ENCODE measurements around the gene UBR1.
"Not testable (repeated sequence)": the region's sequence is repeated elsewhere in the genome, so short reads cannot be mapped to it uniquely, and the experiment has no call there.

UBR1 gene

GRCh38 chr15:42964476-42964875 is 141.4 kb downstream of the UBR1 start:
- no peak for DNase-seq

GRCh38 chr15:42955518-42955917 is 150.3 kb downstream of the UBR1 start:
- DNase-seq, result no peak

GRCh38 chr15:42954291-42954690 is 151.5 kb downstream of the UBR1 start:
- DNase-seq, result no peak

- DNase-seq, result not testable (repeated sequence)
Measured at GRCh38 chr15:42948898-42949297, 156.9 kb downstream of the UBR1 start.

- DNase-seq, result no peak
Measured at GRCh38 chr15:42940527-42940926, 165.3 kb downstream of the UBR1 start.

- DNase-seq, result no peak
Measured at GRCh38 chr15:42939841-42940240, 166.0 kb downstream of the UBR1 start.

GRCh38 chr15:42937143-42937542 is 168.7 kb downstream of the UBR1 start:
- DNase-seq, result no peak

GRCh38 chr15:42933886-42934667 is 171.8 kb downstream of the UBR1 start:
- DNase-seq, result no peak

- no peak for DNase-seq
Measured at GRCh38 chr15:42932833-42933515, 172.9 kb downstream of the UBR1 start.

GRCh38 chr15:42931702-42932486 is 173.9 kb downstream of the UBR1 start:
- no peak for DNase-seq

GRCh38 chr15:42929306-42929848 is 176.5 kb downstream of the UBR1 start:
- DNase-seq, result no peak

GRCh38 chr15:42921342-42921731 is 184.5 kb downstream of the UBR1 start:
- peak; percentile 32 to 42 for DNase-seq

- DNase-seq, result peak; percentile 98
Measured at GRCh38 chr15:42920519-42921341, 185.1 kb downstream of the UBR1 start, which contains the start of gene TTBK2. TSS of gene TTBK2 (minus strand) at chr15:42920778. CDS start at chr15:42878617, 42,161 bp downstream.

- peak; percentile 6 to 34 for DNase-seq
Measured at GRCh38 chr15:42919799-42920518, 185.9 kb downstream of the UBR1 start.

GRCh38 chr15:42919308-42919707 is 186.5 kb downstream of the UBR1 start:
- DNase-seq, result no peak

- no peak for DNase-seq
Measured at GRCh38 chr15:42918047-42918446, 187.8 kb downstream of the UBR1 start.

GRCh38 chr15:42915654-42916315 is 190.1 kb downstream of the UBR1 start:
- no peak for DNase-seq

- DNase-seq, result no peak
Measured at GRCh38 chr15:42914728-42915497, 190.9 kb downstream of the UBR1 start.

- no peak for DNase-seq
Measured at GRCh38 chr15:42911058-42911592, 194.7 kb downstream of the UBR1 start.

- DNase-seq, result no peak
Measured at GRCh38 chr15:42908538-42908937, 197.3 kb downstream of the UBR1 start.

Measured in activated CD4-positive, alpha-beta T cell treated with anti-CD3 and anti-CD28 coated beads for 4 hours (primary cell).